Type B pancreatic cell (in vitro differentiated cells): Measurements from ENCODE around the gene PERP. TPM values are rescaled to one million over a fixed set of nuclear protein-coding genes. Genes with fewer than 3 reads are reported as not detected.
A peak's percentile ranks its signal among the peaks of the same experiment; 100 is the strongest.

Experiments used
- DNase-seq: peaks from one replicate; pipeline ENCODE4 v3.0.0; 2021; ENCODE audit warnings: mixed read lengths; ENCODE audit not compliant: unreplicated experiment; ENCODE audit errors: extremely low spot score
- H3K27ac Mint-ChIP-seq: 2 replicates; pipeline ENCODE4 v1.8.0; 2021; ENCODE audit warnings: mild to moderate bottlenecking, mixed read lengths
- H3K27me3 Mint-ChIP-seq: 2 replicates; pipeline ENCODE4 v1.8.0; 2021; ENCODE audit warnings: mixed read lengths
- H3K36me3 Mint-ChIP-seq: 2 replicates; pipeline ENCODE4 v1.8.0; 2021; ENCODE audit warnings: mixed read lengths
- H3K4me1 Mint-ChIP-seq: one replicate; pipeline ENCODE4 v1.8.0; 2021; ENCODE audit warnings: mixed read lengths; ENCODE audit not compliant: unreplicated experiment
- H3K4me3 Mint-ChIP-seq: 2 replicates; pipeline ENCODE4 v1.8.0; 2021; ENCODE audit warnings: mild to moderate bottlenecking, mixed read lengths
- H3K9me3 Mint-ChIP-seq: 2 replicates; pipeline ENCODE4 v1.8.0; 2021; ENCODE audit warnings: mixed read lengths
- CTCF ChIP-seq: fragments of 200-600 bp; sonication (generic); conservative IDR thresholded peaks from 2 replicates; pipeline ENCODE4 v1.5.0; 2021; ENCODE audit warnings: antibody characterized with exemption, mild to moderate bottlenecking
- total RNA-seq: library from RNA; stranded (reverse); gene quantifications from 2 replicates; pipeline ENCODE4 v1.2.1, GENCODE V29; 2021; ENCODE audit warnings: low replicate concordance

Gene PERP
- total RNA-seq, 1 donor from 2014 or later: 86.8 TPM

GRCh38 chr6:138094260-138094659, 13.0 kb downstream of the PERP start:
- no peak overlapping the region for H3K27ac Mint-ChIP-seq
- H3K4me3 Mint-ChIP-seq: no peak overlapping the region
- H3K36me3 Mint-ChIP-seq: peaks cover 51% of the 10 kb centered on the region
- peaks cover 4% of the 10 kb centered on the region for H3K9me3 Mint-ChIP-seq
- no peaks in the 10 kb centered on the region for H3K27me3 Mint-ChIP-seq
- peaks cover 7% of the 10 kb centered on the region for H3K4me1 Mint-ChIP-seq
- TF ChIP-seq CTCF: no peak
- DNase-seq: no peak

GRCh38 chr6:138093632-138094031, 13.6 kb downstream of the PERP start:
- no peaks in the 10 kb centered on the region for H3K27me3 Mint-ChIP-seq
- H3K36me3 Mint-ChIP-seq: peaks cover 51% of the 10 kb centered on the region
- H3K4me3 Mint-ChIP-seq: no peak overlapping the region
- H3K4me1 Mint-ChIP-seq: peaks cover 10% of the 10 kb centered on the region
- H3K9me3 Mint-ChIP-seq: peaks cover 4% of the 10 kb centered on the region
- no peak for DNase-seq
- TF ChIP-seq CTCF: no peak
- no peak overlapping the region for H3K27ac Mint-ChIP-seq

GRCh38 chr6:138092686-138093085, 14.5 kb downstream of the PERP start:
- Mint-ChIP-seq H3K27ac (peak overlapping the region; percentile 57), H3K36me3 (peaks cover 44% of the 10 kb centered on the region), H3K4me3 (no peak overlapping the region), H3K4me1 (peaks cover 14% of the 10 kb centered on the region), H3K9me3 (peaks cover 4% of the 10 kb centered on the region), H3K27me3 (no peaks in the 10 kb centered on the region)
- no peak for TF ChIP-seq CTCF
- no peak for DNase-seq

- TF ChIP-seq CTCF: no peak
- peak overlapping the region; percentile 78 for H3K27ac Mint-ChIP-seq
- H3K9me3 Mint-ChIP-seq: peaks cover 4% of the 10 kb centered on the region
These were observed 17.9 kb downstream of the PERP start for GRCh38 chr6:138089325-138089724.

GRCh38 chr6:138088326-138088762, 18.9 kb downstream of the PERP start:
- DNase-seq: no peak
- Mint-ChIP-seq H3K27ac (peak overlapping the region; percentile 96), H3K36me3 (peaks cover 32% of the 10 kb centered on the region), H3K4me3 (peak overlapping the region; percentile 59), H3K4me1 (peaks cover 19% of the 10 kb centered on the region), H3K27me3 (no peaks in the 10 kb centered on the region), H3K9me3 (peaks cover 4% of the 10 kb centered on the region)
- no peak for TF ChIP-seq CTCF

More at GRCh38 chr6:138089325-138089724, 17.9 kb downstream of the PERP start:
- Mint-ChIP-seq H3K4me1 (peaks cover 19% of the 10 kb centered on the region), H3K36me3 (peaks cover 35% of the 10 kb centered on the region), H3K27me3 (no peaks in the 10 kb centered on the region), H3K4me3 (peak overlapping the region; percentile 20)
- no peak for DNase-seq
